Brain microvascular endothelial cell (primary cell): ENCODE measurements around the gene NAMPT.

Source experiments
- DNase-seq: peaks from one replicate; pipeline ENCODE4 v3.0.0-alpha.2; 2020
- H3K27ac ChIP-seq: fragments of 250-450 bp; sonication (Bioruptor Pico); 2 replicates; pipeline ENCODE4 v1.5.1; 2020; ENCODE audit warnings: mild to moderate bottlenecking, moderate library complexity
- H3K27me3 ChIP-seq: fragments of 250-450 bp; sonication (Bioruptor Pico); replicated peaks from 2 replicates; pipeline ENCODE4 v1.5.1; 2020; ENCODE audit warnings: mild to moderate bottlenecking
- H3K36me3 ChIP-seq: fragments of 250-450 bp; sonication (Bioruptor Pico); replicated peaks from 2 replicates; pipeline ENCODE4 v1.5.1; 2020; ENCODE audit warnings: mild to moderate bottlenecking
- H3K4me3 ChIP-seq: 2 replicates; pipeline ENCODE4 v1.5.1; 2011; ENCODE audit warnings: low read depth, mild to moderate bottlenecking, control low read depth, low read length, moderate library complexity
- CTCF ChIP-seq: IDR thresholded peaks from 2 replicates; pipeline ENCODE4 v1.5.1; 2011; ENCODE audit warnings: low read depth, mild to moderate bottlenecking, moderate library complexity, low read length, control low read depth, inconsistent platforms; ENCODE audit errors: missing control alignments
- in situ Hi-C: cut with HindIII; loops from 2 replicates; pipeline ENCODE4 v1.10.0; 2017; ENCODE audit warnings: low sequenced_read_pairs, low pct_ligation_motif_present

Gene NAMPT

GRCh38 chr7:106252568-106252967, 32.2 kb downstream of the NAMPT start:
- Histone ChIP-seq H3K36me3 (peaks cover 5% of the 10 kb centered on the region), H3K4me3 (no peak overlapping the region), H3K27me3 (no peaks in the 10 kb centered on the region), H3K27ac (no peak overlapping the region)
- no peak for DNase-seq
- in situ Hi-C loops, result no loop called here
- TF ChIP-seq CTCF, result no peak

- no peak for DNase-seq
- peaks cover 8% of the 10 kb centered on the region for H3K36me3 ChIP-seq
- in situ Hi-C loops, result no loop called here
Measured at GRCh38 chr7:106249488-106249887, 35.3 kb downstream of the NAMPT start.

GRCh38 chr7:106248600-106248999, 36.2 kb downstream of the NAMPT start:
- no peak for DNase-seq
- Histone ChIP-seq H3K36me3 (peaks cover 8% of the 10 kb centered on the region), H3K4me3 (no peak overlapping the region), H3K27ac (no peak overlapping the region), H3K27me3 (no peaks in the 10 kb centered on the region)
- in situ Hi-C loops, result no loop called here
- TF ChIP-seq CTCF, result no peak

More at GRCh38 chr7:106249488-106249887, 35.3 kb downstream of the NAMPT start:
- Histone ChIP-seq H3K27ac (no peak overlapping the region), H3K27me3 (no peaks in the 10 kb centered on the region), H3K4me3 (no peak overlapping the region)
- no peak for TF ChIP-seq CTCF

- TF ChIP-seq CTCF, result no peak
- DNase-seq, result no peak
- in situ Hi-C loops, result no loop called here
- Histone ChIP-seq H3K36me3 (peaks cover 6% of the 10 kb centered on the region), H3K4me3 (no peak overlapping the region), H3K27ac (no peak overlapping the region), H3K27me3 (no peaks in the 10 kb centered on the region)
Measured at GRCh38 chr7:106247841-106248240, 36.9 kb downstream of the NAMPT start.

GRCh38 chr7:106246902-106247711, 37.7 kb downstream of the NAMPT start:
- DNase-seq, result no peak
- no peak overlapping the region for H3K27ac ChIP-seq
- no peak overlapping the region for H3K4me3 ChIP-seq
- no peak for TF ChIP-seq CTCF
- in situ Hi-C loops, result no loop called here
- H3K27me3 ChIP-seq, result no peaks in the 10 kb centered on the region
- peaks cover 6% of the 10 kb centered on the region for H3K36me3 ChIP-seq

GRCh38 chr7:106243893-106244292, 40.9 kb downstream of the NAMPT start:
- H3K36me3 ChIP-seq, result peaks cover 6% of the 10 kb centered on the region
- H3K27me3 ChIP-seq, result no peaks in the 10 kb centered on the region
- in situ Hi-C loops, result no loop called here
- peak; percentile 6 for DNase-seq
- H3K4me3 ChIP-seq, result no peak overlapping the region
- no peak for TF ChIP-seq CTCF
- H3K27ac ChIP-seq, result no peak overlapping the region
